Measurements from ENCODE around the gene TPM2.
A peak's percentile ranks its signal among the peaks of the same experiment; 100 is the strongest.

TPM2 gene

DNA sequence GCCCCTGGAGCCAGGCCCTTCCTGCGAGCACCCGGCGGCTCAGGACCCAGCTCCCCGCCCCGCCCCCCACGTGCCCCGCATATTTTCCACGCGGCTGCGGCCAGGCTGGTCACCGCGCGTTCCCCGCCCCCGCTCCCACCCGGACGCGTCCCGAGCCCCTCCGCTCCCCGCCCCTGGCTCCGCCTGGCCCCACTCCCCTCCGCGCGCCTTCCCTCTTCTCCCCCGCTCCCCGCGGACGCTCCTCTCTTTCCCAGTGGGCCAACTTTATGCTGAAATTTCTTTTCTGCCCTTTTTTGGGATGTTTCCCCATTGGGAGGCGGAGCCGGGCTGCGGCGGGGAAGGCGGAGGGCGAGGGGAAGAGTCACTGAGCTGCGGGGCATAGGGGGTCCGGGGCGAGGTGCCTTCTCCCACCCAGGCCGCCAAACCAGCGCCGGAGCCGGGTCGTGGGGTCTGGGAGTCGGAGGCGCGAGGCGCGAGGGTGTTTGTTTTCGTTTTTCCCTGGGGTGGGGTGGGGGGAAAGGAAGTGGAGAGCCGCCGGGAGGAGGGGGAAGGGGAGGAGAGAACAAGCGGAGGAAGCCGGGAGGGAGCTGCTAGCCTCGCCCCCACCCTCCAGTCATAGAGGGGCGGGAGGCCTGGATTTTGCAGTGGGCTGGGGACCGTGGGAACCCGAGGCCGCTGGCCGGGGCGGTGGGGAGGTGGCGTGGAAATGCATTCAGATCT, 1.0 kb upstream of the TPM2 start:
- H3K27ac ChIP-seq = no peak overlapping the region
- peak; percentile 56 for DNase-seq

DNA sequence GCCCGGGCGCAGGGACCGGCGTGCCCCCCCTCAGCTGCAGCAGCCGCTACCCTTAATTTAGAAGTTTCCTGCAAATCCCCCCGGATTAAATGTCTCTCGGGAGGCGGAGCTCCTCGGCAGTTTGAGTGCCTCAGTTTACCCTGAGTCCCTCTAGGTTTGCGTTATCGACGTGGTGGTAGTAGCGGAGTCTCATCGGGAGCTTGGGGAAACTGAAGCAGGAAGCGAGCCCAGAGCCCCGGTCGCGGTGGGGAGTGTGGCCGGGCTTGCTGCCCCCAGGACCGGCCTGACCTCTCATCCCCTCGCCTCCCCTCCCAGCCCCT, 529 bp upstream of the TPM2 start:
- no peak overlapping the region for H3K27ac ChIP-seq
- peak overlapping the region; percentile 65 for H3K4me3 ChIP-seq (ENCODE audit: low read depth, low read length)
- DNase-seq = no peak
- H3K9me3 ChIP-seq (ENCODE audit: severe bottlenecking) = no peaks in the 10 kb centered on the region
- H3K36me3 ChIP-seq = no peaks in the 10 kb centered on the region
- TF ChIP-seq, protein P1, sequence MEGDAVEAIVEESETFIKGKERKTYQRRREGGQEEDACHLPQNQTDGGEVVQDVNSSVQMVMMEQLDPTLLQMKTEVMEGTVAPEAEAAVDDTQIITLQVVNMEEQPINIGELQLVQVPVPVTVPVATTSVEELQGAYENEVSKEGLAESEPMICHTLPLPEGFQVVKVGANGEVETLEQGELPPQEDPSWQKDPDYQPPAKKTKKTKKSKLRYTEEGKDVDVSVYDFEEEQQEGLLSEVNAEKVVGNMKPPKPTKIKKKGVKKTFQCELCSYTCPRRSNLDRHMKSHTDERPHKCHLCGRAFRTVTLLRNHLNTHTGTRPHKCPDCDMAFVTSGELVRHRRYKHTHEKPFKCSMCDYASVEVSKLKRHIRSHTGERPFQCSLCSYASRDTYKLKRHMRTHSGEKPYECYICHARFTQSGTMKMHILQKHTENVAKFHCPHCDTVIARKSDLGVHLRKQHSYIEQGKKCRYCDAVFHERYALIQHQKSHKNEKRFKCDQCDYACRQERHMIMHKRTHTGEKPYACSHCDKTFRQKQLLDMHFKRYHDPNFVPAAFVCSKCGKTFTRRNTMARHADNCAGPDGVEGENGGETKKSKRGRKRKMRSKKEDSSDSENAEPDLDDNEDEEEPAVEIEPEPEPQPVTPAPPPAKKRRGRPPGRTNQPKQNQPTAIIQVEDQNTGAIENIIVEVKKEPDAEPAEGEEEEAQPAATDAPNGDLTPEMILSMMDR (IDR thresholded peaks at IDR 0.05; ENCODE audit: low read depth, low read length) = no peak
- no peaks in the 10 kb centered on the region for H3K27me3 ChIP-seq (ENCODE audit: insufficient read depth, low read depth, severe bottlenecking)

More for the DNA sequence above, 1.0 kb upstream of the TPM2 start:
- Histone ChIP-seq H3K36me3 (peaks cover 2% of the 10 kb centered on the region), H3K9me3 (ENCODE audit: severe bottlenecking) (no peaks in the 10 kb centered on the region), H3K4me3 (ENCODE audit: low read depth, low read length) (peak overlapping the region; percentile 65), H3K27me3 (ENCODE audit: insufficient read depth, low read depth, severe bottlenecking) (no peaks in the 10 kb centered on the region)
- TF ChIP-seq, protein P1 (IDR thresholded peaks at IDR 0.05; ENCODE audit: low read depth, low read length) = no peak

DNA sequence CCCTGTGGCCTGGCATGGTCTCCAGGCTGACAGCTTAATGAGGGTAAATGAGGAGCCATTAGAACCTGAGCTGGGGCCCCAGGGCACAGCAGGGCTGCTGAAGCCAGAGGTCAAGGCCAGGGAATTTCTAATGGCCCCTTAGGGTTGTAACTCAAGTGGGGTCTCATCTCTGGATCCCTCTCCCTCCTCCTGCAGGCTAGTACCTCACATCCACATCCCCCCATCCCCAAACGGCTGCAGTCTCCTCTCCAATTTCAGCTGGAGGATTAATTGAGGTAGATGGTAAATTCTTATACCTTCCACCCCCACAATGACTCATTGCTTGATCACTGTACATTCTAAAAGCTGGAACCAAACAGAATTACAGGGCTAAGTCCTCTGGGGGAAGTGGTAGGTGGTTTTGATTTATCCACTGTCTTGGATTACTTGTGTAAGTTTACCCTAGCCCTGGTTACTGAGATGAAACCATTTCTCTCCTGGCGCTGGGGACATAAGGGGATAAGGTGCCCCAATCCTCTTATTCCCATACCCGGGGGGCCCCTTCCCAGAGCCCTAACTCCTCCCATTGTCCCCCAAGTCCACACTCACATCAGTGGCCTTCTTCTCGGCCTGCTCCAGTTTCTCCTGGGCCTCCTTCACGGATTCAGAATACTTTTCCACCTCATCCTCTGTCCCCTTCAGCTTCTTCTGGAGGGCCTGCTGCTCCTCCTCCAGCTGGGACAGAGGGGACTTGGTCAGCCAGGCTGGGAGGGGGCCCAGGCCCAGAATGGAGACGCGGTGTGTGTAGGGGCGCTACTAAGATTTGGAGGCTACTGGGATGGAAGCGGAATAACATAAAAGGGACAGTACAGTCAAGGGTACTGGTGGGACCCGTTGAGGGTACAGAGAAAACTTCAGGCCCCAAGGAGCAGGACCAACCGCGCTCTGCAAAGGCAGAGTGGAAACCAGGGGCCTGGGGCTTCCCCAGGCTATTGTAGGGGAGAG, 875 bp downstream of the TPM2 start:
- no peaks in the 10 kb centered on the region for H3K36me3 ChIP-seq
- DNase-seq = no peak
- peak overlapping the region; percentile 38 for H3K27ac ChIP-seq
- H3K9me3 ChIP-seq (ENCODE audit: severe bottlenecking) = no peaks in the 10 kb centered on the region
- H3K27me3 ChIP-seq (ENCODE audit: insufficient read depth, low read depth, severe bottlenecking) = no peaks in the 10 kb centered on the region
- H3K4me3 ChIP-seq (ENCODE audit: low read depth, low read length) = no peak overlapping the region
- TF ChIP-seq, protein P1 (IDR thresholded peaks at IDR 0.05; ENCODE audit: low read depth, low read length) = no peak

DNA sequence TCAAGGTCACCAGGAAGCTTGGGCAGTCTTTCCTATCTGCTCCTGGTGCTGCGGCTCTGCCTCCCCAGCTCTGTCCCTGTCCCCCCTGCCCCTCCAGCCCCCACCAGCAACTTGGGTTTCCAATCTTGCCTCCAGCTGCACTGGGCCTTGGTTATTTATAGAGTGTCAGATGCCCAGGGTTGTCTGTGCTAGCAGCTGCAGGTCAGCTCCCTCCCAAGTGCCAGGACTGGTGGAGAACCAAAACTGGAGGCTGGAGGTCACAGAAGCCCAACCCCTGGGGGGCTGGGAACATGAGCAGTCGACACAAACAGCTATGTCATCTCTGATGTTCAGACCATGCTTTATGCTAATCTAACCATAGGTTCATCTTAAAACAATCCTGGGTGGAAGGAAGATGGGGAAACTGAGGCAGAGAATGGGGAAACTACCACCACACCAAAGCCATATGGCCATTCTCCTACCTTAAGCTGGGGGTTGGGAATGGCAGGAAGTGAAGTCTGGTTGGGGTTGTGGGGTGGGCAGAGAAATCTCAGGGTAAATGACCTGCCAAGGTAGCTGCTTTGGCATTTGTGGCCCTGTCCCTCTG, 1.7 kb downstream of the TPM2 start:
- TF ChIP-seq, protein P1 (IDR thresholded peaks at IDR 0.05; ENCODE audit: low read depth, low read length) = no peak
- no peak for DNase-seq
- no peak overlapping the region for H3K4me3 ChIP-seq (ENCODE audit: low read depth, low read length)
- H3K27me3 ChIP-seq (ENCODE audit: insufficient read depth, low read depth, severe bottlenecking) = no peaks in the 10 kb centered on the region
- H3K36me3 ChIP-seq = no peaks in the 10 kb centered on the region
- H3K9me3 ChIP-seq (ENCODE audit: severe bottlenecking) = no peaks in the 10 kb centered on the region
- H3K27ac ChIP-seq = no peak overlapping the region

DNA sequence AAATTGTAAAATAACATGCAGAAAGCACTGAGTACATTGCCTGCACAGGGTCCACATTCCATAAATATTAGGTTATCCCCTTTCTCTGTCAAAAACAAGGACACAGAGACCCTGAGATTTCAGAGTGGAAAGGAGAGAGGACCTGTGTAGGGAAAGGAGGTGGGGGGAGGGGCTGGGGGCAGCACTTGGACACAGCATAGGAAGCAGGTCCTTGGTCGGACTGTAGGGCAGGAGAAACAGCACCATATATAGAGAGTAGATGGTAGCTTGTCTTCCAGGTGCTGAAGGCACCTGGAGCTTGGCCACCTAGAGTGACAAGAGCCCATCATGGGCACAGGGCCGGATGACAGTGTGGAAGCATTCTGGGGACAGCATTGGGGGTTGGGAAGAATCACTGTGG, 2.4 kb downstream of the TPM2 start:
- TF ChIP-seq, protein P1 (IDR thresholded peaks at IDR 0.05; ENCODE audit: low read depth, low read length) = no peak
- Histone ChIP-seq H3K27ac (no peak overlapping the region), H3K36me3 (no peaks in the 10 kb centered on the region), H3K4me3 (ENCODE audit: low read depth, low read length) (no peak overlapping the region), H3K9me3 (ENCODE audit: severe bottlenecking) (no peaks in the 10 kb centered on the region), H3K27me3 (ENCODE audit: insufficient read depth, low read depth, severe bottlenecking) (no peaks in the 10 kb centered on the region)
- no peak for DNase-seq
